Loucy (cell line): ENCODE results near the gene ATP8A1.

Experiments used
- H2AFZ ChIP-seq: fragments of 200-600 bp; sonication (generic); 2 replicates; pipeline ENCODE4 v1.6.0; 2016; ENCODE audit warnings: antibody characterized with exemption, mild to moderate bottlenecking, low read length, moderate library complexity
- H3F3A ChIP-seq: fragments of 200-600 bp; 2 replicates; pipeline ENCODE4 v1.6.0; 2016; ENCODE audit warnings: antibody characterized with exemption, low read depth, mild to moderate bottlenecking
- H3K27me3 ChIP-seq: fragments of 200-600 bp; sonication (generic); 2 replicates; pipeline ENCODE4 v1.6.1; 2014; ENCODE audit warnings: low read length, mild to moderate bottlenecking; ENCODE audit not compliant: insufficient read depth, poor library complexity, severe bottlenecking
- H3K36me3 ChIP-seq: fragments of 200-600 bp; sonication (generic); 2 replicates; pipeline ENCODE4 v1.6.1; 2016; ENCODE audit warnings: low read length; ENCODE audit not compliant: insufficient read depth
- H3K4me1 ChIP-seq: fragments of 200-600 bp; sonication (generic); 2 replicates; pipeline ENCODE4 v1.5.1; 2014; ENCODE audit warnings: low read length, mild to moderate bottlenecking; ENCODE audit not compliant: insufficient read depth, poor library complexity, severe bottlenecking
- H3K4me2 ChIP-seq: fragments of 200-600 bp; sonication (generic); 2 replicates; pipeline ENCODE4 v1.6.0; 2014; ENCODE audit warnings: antibody characterized with exemption, low read length, low read depth, mild to moderate bottlenecking; ENCODE audit not compliant: poor library complexity, severe bottlenecking
- H3K4me3 ChIP-seq: fragments of 200-600 bp; sonication (generic); 2 replicates; pipeline ENCODE4 v1.5.1; 2014; ENCODE audit warnings: low read length, mild to moderate bottlenecking, mixed read lengths; ENCODE audit not compliant: poor library complexity, severe bottlenecking
- H3K79me2 ChIP-seq: fragments of 200-600 bp; sonication (generic); 2 replicates; pipeline ENCODE4 v1.6.1; 2014; ENCODE audit warnings: low read length; ENCODE audit not compliant: insufficient read depth
- H3K9ac ChIP-seq: fragments of 200-600 bp; sonication (generic); 2 replicates; pipeline ENCODE4 v1.6.0; 2014; ENCODE audit warnings: mild to moderate bottlenecking, low read depth, low read length, moderate library complexity; ENCODE audit not compliant: poor library complexity, severe bottlenecking
- H3K9me2 ChIP-seq: fragments of 200-600 bp; sonication (generic); replicated peaks from 2 replicates; pipeline ENCODE4 v1.6.1; 2016; ENCODE audit warnings: low read depth, low read length, mixed read lengths
- H3K9me3 ChIP-seq: fragments of 200-600 bp; sonication (generic); 2 replicates; pipeline ENCODE4 v1.6.1; 2014; ENCODE audit warnings: mild to moderate bottlenecking, antibody characterized with exemption, low read length, low read depth; ENCODE audit not compliant: insufficient read depth
- H4K20me1 ChIP-seq: fragments of 200-600 bp; sonication (generic); 2 replicates; pipeline ENCODE4 v1.6.0; 2014; ENCODE audit warnings: antibody characterized with exemption, low read length, mild to moderate bottlenecking; ENCODE audit not compliant: insufficient read depth, poor library complexity, severe bottlenecking
- EZH2phosphoT487 ChIP-seq: fragments of 200-600 bp; IDR thresholded peaks from 2 replicates; pipeline ENCODE4 v1.6.1; 2018; ENCODE audit warnings: antibody characterized with exemption, mild to moderate bottlenecking, moderate library complexity, borderline replicate concordance
- TF ChIP-seq, protein P1 (sequence below): fragments of 200-600 bp; sonication (generic); conservative IDR thresholded peaks from 2 replicates; pipeline ENCODE4 v1.5.1; 2014; ENCODE audit warnings: mild to moderate bottlenecking, antibody characterized with exemption, low read length

Gene ATP8A1

DNA sequence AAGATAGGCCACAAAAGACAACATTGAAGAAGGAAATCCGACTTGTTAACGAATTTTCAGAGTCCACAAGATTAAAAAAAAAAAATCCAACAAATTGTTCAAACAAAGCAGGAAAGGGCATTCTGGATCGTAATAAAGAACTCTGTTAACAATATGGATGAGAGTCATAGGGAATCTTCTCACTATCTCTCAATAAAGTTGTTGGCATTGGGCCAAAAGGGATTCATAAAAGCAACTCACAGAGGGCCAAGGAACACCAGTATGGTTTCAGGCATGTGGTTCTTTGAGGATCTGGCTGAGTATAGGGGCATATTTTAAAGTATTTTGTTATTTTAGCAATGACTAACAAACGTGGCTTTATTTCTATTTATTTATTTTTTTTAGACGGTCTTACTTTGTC lies 210.1 kb downstream of the ATP8A1 start:
- Histone ChIP-seq H3K4me3 (no peak overlapping the region), H3K9me3 (no peaks in the 10 kb centered on the region), H3F3A (no peaks in the 10 kb centered on the region), H3K4me2 (no peak overlapping the region), H2AFZ (no peak overlapping the region), H3K9me2 (no peaks in the 10 kb centered on the region), H3K79me2 (no peaks in the 10 kb centered on the region), H4K20me1 (no peaks in the 10 kb centered on the region), H3K9ac (no peak overlapping the region), H3K4me1 (no peaks in the 10 kb centered on the region), H3K27me3 (no peaks in the 10 kb centered on the region), H3K36me3 (peaks cover 7% of the 10 kb centered on the region; the same call in 1 of the 2 replicates)
- no peak for TF ChIP-seq EZH2phosphoT487
- TF ChIP-seq, protein P1, sequence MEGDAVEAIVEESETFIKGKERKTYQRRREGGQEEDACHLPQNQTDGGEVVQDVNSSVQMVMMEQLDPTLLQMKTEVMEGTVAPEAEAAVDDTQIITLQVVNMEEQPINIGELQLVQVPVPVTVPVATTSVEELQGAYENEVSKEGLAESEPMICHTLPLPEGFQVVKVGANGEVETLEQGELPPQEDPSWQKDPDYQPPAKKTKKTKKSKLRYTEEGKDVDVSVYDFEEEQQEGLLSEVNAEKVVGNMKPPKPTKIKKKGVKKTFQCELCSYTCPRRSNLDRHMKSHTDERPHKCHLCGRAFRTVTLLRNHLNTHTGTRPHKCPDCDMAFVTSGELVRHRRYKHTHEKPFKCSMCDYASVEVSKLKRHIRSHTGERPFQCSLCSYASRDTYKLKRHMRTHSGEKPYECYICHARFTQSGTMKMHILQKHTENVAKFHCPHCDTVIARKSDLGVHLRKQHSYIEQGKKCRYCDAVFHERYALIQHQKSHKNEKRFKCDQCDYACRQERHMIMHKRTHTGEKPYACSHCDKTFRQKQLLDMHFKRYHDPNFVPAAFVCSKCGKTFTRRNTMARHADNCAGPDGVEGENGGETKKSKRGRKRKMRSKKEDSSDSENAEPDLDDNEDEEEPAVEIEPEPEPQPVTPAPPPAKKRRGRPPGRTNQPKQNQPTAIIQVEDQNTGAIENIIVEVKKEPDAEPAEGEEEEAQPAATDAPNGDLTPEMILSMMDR = no peak

DNA sequence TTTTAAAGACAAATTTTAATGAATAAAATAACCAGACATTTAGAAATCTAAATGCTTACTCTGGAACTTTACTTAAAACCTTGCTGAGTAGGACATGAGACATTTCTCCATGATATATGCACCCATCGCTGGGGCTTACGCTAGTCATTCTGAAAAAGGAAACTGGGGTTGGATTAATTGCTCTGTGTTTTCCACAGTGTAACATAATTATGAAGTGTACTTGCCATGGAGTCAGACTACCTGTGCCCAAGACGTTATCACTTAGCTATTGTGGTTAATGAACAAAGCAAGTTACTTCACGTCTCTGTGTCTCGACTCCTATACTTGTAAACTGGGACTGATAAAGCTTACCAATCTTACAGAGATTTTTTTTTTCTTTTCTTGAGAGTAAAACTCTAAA lies 211.9 kb downstream of the ATP8A1 start:
- H3K4me2 ChIP-seq = no peak overlapping the region
- no peaks in the 10 kb centered on the region for H3K79me2 ChIP-seq
- H3K9me3 ChIP-seq = no peaks in the 10 kb centered on the region
- H3K9ac ChIP-seq = no peak overlapping the region
- H3K4me3 ChIP-seq = no peak overlapping the region
- TF ChIP-seq, protein P1 = no peak
- no peak for TF ChIP-seq EZH2phosphoT487
- H3K9me2 ChIP-seq = no peaks in the 10 kb centered on the region
- no peaks in the 10 kb centered on the region; the same call in 1 of the 2 replicates for H3K36me3 ChIP-seq
- H3K4me1 ChIP-seq = no peaks in the 10 kb centered on the region
- H3K27me3 ChIP-seq = no peaks in the 10 kb centered on the region
- H3F3A ChIP-seq = no peaks in the 10 kb centered on the region
- no peak overlapping the region for H2AFZ ChIP-seq
- no peaks in the 10 kb centered on the region for H4K20me1 ChIP-seq

DNA sequence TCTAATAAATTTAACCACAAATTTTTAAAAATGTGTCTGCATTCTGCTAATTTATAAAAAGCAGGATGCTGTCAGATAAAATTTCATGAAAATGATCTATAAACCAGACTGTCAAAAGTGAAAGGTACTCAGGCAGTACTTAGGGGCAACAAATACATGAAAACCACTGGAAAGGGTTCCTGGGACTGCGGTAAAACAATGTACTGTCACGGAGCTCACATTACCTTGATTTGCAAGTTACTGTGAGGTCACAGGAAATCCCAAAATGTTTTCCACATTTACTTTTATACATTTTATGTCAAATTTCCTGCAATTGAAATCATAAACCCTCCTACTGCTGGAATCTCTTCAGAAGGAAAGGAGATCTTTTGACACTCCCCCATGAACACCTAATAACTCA lies 214.3 kb downstream of the ATP8A1 start:
- no peak overlapping the region for H3K4me2 ChIP-seq
- no peaks in the 10 kb centered on the region for H3K9me3 ChIP-seq
- H3K36me3 ChIP-seq = no peaks in the 10 kb centered on the region
- no peak overlapping the region for H3K4me3 ChIP-seq
- H3K27me3 ChIP-seq = no peaks in the 10 kb centered on the region
- H3K79me2 ChIP-seq = no peaks in the 10 kb centered on the region
- H3K9me2 ChIP-seq = no peaks in the 10 kb centered on the region
- no peaks in the 10 kb centered on the region for H3K4me1 ChIP-seq
- no peak overlapping the region for H2AFZ ChIP-seq
- no peaks in the 10 kb centered on the region for H4K20me1 ChIP-seq
- TF ChIP-seq, protein P1 = no peak
- no peak for TF ChIP-seq EZH2phosphoT487
- no peak overlapping the region for H3K9ac ChIP-seq
- H3F3A ChIP-seq = no peaks in the 10 kb centered on the region
